HG03469 (cell line): ENCODE data around the gene GRK3.
"Not testable (repeated sequence)": the region's sequence is repeated elsewhere in the genome, so short reads cannot be mapped to it uniquely, and the experiment has no call there.

Source experiments
- ATAC-seq: cut with Tn5 transposase; IDR thresholded peaks from one replicate; pipeline ENCODE4 v1.9.1; 2021; ENCODE audit warnings: mild to moderate bottlenecking, moderate library complexity, moderate number of reproducible peaks; ENCODE audit not compliant: unreplicated experiment

Gene GRK3

GRCh38 chr22:25564320-25564978, at the start of gene GRK3:
TSS of gene GRK3 (plus strand) at chr22:25564675. CDS start at chr22:25565041, 366 bp downstream.
- no peak for ATAC-seq

GRCh38 chr22:25518000-25518663, 46.3 kb upstream of the GRK3 start:
- no peak for ATAC-seq

- ATAC-seq, result no peak
Observed at GRCh38 chr22:25525376-25525775, 39.1 kb upstream of the GRK3 start.

GRCh38 chr22:25525804-25526584, 38.5 kb upstream of the GRK3 start:
- ATAC-seq, result not testable (repeated sequence)

GRCh38 chr22:25527016-25527415, 37.5 kb upstream of the GRK3 start:
- not testable (repeated sequence) for ATAC-seq

- ATAC-seq, result not testable (repeated sequence)
Observed at GRCh38 chr22:25528068-25528467, 36.4 kb upstream of the GRK3 start.

GRCh38 chr22:25529059-25529458, 35.4 kb upstream of the GRK3 start:
- ATAC-seq, result not testable (repeated sequence)

- ATAC-seq, result not testable (repeated sequence)
Observed at GRCh38 chr22:25529541-25530137, 34.8 kb upstream of the GRK3 start.

- not testable (repeated sequence) for ATAC-seq
Observed at GRCh38 chr22:25531677-25532076, 32.8 kb upstream of the GRK3 start.

- no peak for ATAC-seq
Observed at GRCh38 chr22:25534724-25535123, 29.8 kb upstream of the GRK3 start.

- no peak for ATAC-seq
Observed at GRCh38 chr22:25536589-25536988, 27.9 kb upstream of the GRK3 start.

- ATAC-seq, result no peak
Observed at GRCh38 chr22:25540166-25540907, 24.1 kb upstream of the GRK3 start.

GRCh38 chr22:25540908-25541660, 23.4 kb upstream of the GRK3 start:
- no peak for ATAC-seq

- no peak for ATAC-seq
Observed at GRCh38 chr22:25542191-25542590, 22.3 kb upstream of the GRK3 start.

GRCh38 chr22:25542720-25543402, 21.6 kb upstream of the GRK3 start:
- no peak for ATAC-seq

- ATAC-seq, result no peak
Observed at GRCh38 chr22:25545146-25545545, 19.3 kb upstream of the GRK3 start.

GRCh38 chr22:25545672-25546071, 18.8 kb upstream of the GRK3 start:
- ATAC-seq, result no peak

- no peak for ATAC-seq
Observed at GRCh38 chr22:25546242-25546641, 18.2 kb upstream of the GRK3 start.

GRCh38 chr22:25546751-25547150, 17.7 kb upstream of the GRK3 start:
- no peak for ATAC-seq
